Measurements from ENCODE around the gene TMEM40.
"Not testable (repeated sequence)": the region's sequence is repeated elsewhere in the genome, so short reads cannot be mapped to it uniquely, and the experiment has no call there.

The TMEM40 gene

DNA sequence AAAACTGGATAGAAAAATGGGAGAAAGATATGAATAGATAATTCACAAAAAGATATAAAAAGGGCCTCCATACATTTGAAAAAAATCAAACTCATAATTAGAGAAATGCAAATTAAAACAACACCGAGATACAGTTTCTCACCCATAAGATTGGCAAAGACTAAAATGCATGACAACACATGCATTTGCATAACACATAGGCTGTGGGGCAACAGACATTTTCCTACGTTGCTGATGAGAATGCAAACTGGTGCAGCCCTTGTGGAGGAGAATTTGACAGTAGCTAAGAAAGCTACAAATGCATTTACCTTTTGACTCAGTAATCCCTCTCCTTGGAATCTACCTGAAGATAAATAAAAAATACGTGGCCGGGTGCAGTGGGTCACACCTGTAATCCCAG, 26.0 kb upstream of the TMEM40 start:
- no peak overlapping the region for H3K27ac ChIP-seq
- TF ChIP-seq, protein P1, sequence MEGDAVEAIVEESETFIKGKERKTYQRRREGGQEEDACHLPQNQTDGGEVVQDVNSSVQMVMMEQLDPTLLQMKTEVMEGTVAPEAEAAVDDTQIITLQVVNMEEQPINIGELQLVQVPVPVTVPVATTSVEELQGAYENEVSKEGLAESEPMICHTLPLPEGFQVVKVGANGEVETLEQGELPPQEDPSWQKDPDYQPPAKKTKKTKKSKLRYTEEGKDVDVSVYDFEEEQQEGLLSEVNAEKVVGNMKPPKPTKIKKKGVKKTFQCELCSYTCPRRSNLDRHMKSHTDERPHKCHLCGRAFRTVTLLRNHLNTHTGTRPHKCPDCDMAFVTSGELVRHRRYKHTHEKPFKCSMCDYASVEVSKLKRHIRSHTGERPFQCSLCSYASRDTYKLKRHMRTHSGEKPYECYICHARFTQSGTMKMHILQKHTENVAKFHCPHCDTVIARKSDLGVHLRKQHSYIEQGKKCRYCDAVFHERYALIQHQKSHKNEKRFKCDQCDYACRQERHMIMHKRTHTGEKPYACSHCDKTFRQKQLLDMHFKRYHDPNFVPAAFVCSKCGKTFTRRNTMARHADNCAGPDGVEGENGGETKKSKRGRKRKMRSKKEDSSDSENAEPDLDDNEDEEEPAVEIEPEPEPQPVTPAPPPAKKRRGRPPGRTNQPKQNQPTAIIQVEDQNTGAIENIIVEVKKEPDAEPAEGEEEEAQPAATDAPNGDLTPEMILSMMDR (conservative IDR thresholded peaks at IDR 0.05; ENCODE audit: low read depth), result no peak
- CTCF ChIA-PET, result interaction anchor here (0.6 kb wide), 1 partner anchor 79 kb away, joined by 4 read pairs; no protein-coding TSS in a partner anchor
- POLR2A ChIA-PET (ENCODE audit: low non-redundant PET), result no interaction called here
- no peak for DNase-seq (ENCODE audit: low spot score)

DNA sequence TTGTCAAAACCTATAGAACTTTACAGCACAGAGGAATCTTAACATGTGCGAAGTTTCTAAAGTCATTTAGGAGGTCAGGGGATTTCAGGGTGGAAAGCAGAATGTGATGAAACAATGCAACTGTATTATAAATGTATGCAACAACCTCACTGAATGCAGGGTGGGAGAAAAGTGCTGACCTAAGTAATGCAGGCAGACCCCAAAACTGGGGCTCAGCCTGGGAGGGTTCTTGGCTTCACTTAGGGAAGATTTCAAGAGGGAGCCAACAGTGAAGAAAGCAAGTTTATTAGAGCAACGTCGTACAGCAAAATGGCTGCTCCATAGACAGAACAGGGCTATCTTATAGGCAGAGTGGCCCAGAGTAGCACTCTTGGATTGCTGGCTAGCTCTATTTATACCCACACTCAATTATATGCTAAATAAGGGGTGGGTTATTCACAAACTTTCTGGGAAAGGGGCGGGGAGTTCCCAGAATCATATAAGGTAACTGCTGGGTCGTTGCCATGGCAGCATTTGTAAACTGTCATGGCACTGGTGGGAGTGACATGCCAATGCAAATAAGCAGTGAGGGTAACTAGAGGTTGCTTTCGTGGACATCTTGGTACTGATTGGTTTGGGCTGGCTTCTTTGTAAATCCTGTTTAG, 23.2 kb upstream of the TMEM40 start:
- ChIA-PET CTCF (no interaction called here), POLR2A (ENCODE audit: low non-redundant PET) (no interaction called here)
- no peak overlapping the region for H3K27ac ChIP-seq
- no peak for DNase-seq (ENCODE audit: low spot score)
- TF ChIP-seq, protein P1 (conservative IDR thresholded peaks at IDR 0.05; ENCODE audit: low read depth), result no peak

DNA sequence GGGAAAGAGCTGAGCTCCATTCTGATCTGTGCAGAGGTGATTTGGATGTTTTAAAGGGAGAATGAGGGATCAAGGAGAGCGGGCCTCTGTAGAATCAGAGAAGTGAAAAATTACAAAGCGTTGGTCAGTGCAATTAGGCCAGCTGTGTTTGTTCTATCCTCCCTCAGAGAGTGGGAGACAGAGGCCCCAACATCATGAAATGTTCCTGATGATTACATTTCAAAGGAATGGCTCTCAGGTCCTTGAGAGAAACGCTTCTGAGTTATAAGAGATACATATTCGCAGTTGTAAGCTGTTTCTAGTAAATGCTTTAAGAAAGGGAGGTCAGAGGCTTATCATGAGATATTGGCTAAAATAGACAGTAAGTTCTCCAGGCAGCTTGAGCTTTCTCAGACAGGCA, 21.7 kb upstream of the TMEM40 start:
- no peak for DNase-seq (ENCODE audit: low spot score)
- ChIA-PET POLR2A (ENCODE audit: low non-redundant PET) (no interaction called here), CTCF (interaction anchor here (0.9 kb wide), 1 partner anchor 60 kb away, joined by 5 read pairs; no protein-coding TSS in a partner anchor)
- TF ChIP-seq, protein P1 (conservative IDR thresholded peaks at IDR 0.05; ENCODE audit: low read depth), result no peak
- no peak overlapping the region for H3K27ac ChIP-seq

DNA sequence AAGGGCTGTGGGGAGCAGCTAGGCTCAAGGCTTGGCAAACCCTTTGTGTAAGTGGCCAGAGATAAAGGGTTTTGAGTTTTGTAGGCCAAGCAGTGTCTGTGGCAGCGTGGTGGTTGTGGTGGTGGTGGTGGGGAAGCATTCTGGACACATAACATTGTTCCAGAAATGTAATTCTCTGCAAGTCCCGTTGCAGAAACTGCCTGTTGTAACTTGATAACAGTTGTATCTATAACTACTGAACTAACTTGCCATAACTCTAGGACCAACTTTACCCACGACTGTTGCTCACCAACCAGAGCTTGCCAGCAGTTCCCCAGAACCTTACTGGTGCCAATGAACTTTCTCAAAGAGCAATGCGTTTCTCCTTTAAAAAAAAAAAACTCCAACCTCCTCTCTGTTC, 18.1 kb upstream of the TMEM40 start:
- H3K27ac ChIP-seq, result no peak overlapping the region
- DNase-seq (ENCODE audit: low spot score), result no peak
- POLR2A ChIA-PET (ENCODE audit: low non-redundant PET), result no interaction called here
- TF ChIP-seq, protein P1 (conservative IDR thresholded peaks at IDR 0.05; ENCODE audit: low read depth), result no peak
- CTCF ChIA-PET, result no interaction called here

DNA sequence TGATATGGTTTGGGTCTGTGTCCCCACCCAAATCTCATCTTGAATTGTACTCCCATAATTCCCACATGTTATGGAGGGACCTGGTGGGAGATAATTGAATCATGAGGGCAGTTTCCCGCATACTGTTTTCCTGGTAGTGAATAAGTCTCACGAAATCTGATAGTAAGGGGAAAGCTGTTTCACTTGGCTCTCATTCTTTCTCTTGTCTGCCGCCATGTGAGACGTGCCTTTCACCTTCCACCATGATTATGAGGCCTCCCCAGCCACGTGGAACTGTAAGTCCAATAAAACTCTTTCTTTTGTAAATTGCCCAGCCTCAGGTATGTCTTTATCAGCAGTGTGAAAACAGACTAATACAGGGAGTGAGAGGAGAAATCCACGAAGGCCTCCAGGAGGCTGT, 16.9 kb upstream of the TMEM40 start:
- H3K27ac ChIP-seq; DNase-seq (ENCODE audit: low spot score); CTCF ChIA-PET; POLR2A ChIA-PET (ENCODE audit: low non-redundant PET): not testable (repeated sequence)

DNA sequence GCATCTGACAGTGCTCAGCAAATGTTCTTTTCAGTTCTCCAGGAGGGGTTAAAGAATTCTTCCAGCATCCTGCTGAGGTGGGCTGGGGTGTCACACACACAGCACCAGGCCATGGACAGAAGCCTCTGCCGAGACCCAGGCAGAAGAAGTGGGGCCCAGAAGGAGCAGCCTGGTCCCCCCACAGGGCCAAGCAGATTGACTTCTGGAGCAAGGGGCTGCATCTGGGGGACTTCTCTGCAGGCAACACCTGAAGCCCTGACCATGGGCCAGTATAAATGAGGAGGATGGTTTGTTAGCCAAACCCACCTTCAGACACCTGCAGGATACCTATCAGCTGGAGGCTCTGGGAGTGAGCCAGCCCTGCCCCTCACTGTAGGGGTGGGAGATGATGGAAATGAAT, 16.2 kb upstream of the TMEM40 start:
- CTCF ChIA-PET, result no interaction called here
- TF ChIP-seq, protein P1 (conservative IDR thresholded peaks at IDR 0.05; ENCODE audit: low read depth), result no peak
- DNase-seq (ENCODE audit: low spot score), result no peak
- POLR2A ChIA-PET (ENCODE audit: low non-redundant PET), result no interaction called here
- no peak overlapping the region for H3K27ac ChIP-seq

DNA sequence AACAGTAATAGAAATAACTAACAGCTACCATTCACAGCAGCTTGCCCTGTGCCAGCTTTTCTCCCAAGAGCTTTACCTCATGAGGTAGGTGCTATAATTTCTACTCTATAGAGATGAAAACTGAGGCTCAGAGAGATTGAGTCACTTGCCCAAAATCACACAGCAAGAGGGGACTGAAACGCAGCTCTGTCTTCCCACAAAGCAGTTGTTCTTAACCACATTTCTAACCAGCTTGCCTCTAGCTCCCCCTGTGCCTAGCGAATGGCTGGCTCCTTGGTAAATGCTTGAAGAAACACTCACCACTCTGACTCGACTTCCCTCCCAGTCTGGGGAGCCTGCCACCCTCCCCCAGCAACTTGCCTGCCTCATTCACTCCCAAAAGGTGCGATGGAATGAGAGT, 15.6 kb upstream of the TMEM40 start:
- DNase-seq (ENCODE audit: low spot score), result no peak
- no peak overlapping the region for H3K27ac ChIP-seq
- CTCF ChIA-PET, result interaction anchor here (0.6 kb wide), 2 partner anchors 102 to 103 kb away, joined by 3 read pairs; no protein-coding TSS in a partner anchor
- POLR2A ChIA-PET (ENCODE audit: low non-redundant PET), result no interaction called here
- TF ChIP-seq, protein P1 (conservative IDR thresholded peaks at IDR 0.05; ENCODE audit: low read depth), result no peak

All from RWPE1 (cell line).